ENCODE results near the gene FOXN4.

DNA sequence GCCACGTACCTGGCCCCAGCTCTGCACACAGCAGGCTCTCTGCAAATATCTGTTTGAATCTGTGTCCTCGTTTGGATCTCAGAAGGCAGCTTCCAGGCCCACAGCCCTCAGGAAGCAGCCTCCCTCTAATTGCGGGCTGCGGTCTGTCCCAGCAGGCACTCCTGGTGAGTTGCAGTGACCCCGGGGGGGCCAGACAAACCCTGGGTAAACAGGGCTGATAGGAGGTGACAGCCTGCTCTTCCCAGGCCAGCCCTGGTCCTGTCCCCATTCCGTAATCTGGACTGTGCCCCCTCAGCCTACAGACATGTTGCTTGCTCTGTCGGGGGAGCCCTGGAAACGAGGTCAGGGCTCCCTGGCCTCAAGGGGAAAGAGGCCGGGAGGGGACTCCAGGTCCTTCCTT is 2.0 kb downstream of the FOXN4 start:
- no peak for TF ChIP-seq JUN (CRISPR knock-in tag; IDR thresholded peaks at IDR 0.05)
- TF ChIP-seq, protein P1, sequence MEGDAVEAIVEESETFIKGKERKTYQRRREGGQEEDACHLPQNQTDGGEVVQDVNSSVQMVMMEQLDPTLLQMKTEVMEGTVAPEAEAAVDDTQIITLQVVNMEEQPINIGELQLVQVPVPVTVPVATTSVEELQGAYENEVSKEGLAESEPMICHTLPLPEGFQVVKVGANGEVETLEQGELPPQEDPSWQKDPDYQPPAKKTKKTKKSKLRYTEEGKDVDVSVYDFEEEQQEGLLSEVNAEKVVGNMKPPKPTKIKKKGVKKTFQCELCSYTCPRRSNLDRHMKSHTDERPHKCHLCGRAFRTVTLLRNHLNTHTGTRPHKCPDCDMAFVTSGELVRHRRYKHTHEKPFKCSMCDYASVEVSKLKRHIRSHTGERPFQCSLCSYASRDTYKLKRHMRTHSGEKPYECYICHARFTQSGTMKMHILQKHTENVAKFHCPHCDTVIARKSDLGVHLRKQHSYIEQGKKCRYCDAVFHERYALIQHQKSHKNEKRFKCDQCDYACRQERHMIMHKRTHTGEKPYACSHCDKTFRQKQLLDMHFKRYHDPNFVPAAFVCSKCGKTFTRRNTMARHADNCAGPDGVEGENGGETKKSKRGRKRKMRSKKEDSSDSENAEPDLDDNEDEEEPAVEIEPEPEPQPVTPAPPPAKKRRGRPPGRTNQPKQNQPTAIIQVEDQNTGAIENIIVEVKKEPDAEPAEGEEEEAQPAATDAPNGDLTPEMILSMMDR (IDR thresholded peaks at IDR 0.05): no peak
- TF ChIP-seq, protein P2, sequence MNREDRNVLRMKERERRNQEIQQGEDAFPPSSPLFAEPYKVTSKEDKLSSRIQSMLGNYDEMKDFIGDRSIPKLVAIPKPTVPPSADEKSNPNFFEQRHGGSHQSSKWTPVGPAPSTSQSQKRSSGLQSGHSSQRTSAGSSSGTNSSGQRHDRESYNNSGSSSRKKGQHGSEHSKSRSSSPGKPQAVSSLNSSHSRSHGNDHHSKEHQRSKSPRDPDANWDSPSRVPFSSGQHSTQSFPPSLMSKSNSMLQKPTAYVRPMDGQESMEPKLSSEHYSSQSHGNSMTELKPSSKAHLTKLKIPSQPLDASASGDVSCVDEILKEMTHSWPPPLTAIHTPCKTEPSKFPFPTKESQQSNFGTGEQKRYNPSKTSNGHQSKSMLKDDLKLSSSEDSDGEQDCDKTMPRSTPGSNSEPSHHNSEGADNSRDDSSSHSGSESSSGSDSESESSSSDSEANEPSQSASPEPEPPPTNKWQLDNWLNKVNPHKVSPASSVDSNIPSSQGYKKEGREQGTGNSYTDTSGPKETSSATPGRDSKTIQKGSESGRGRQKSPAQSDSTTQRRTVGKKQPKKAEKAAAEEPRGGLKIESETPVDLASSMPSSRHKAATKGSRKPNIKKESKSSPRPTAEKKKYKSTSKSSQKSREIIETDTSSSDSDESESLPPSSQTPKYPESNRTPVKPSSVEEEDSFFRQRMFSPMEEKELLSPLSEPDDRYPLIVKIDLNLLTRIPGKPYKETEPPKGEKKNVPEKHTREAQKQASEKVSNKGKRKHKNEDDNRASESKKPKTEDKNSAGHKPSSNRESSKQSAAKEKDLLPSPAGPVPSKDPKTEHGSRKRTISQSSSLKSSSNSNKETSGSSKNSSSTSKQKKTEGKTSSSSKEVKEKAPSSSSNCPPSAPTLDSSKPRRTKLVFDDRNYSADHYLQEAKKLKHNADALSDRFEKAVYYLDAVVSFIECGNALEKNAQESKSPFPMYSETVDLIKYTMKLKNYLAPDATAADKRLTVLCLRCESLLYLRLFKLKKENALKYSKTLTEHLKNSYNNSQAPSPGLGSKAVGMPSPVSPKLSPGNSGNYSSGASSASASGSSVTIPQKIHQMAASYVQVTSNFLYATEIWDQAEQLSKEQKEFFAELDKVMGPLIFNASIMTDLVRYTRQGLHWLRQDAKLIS (CRISPR knock-in tag; IDR thresholded peaks at IDR 0.05; ENCODE audit: borderline replicate concordance): no peak
- no peak for TF ChIP-seq NR1H2 (CRISPR knock-in tag; IDR thresholded peaks at IDR 0.05)
- TF ChIP-seq, protein P3, sequence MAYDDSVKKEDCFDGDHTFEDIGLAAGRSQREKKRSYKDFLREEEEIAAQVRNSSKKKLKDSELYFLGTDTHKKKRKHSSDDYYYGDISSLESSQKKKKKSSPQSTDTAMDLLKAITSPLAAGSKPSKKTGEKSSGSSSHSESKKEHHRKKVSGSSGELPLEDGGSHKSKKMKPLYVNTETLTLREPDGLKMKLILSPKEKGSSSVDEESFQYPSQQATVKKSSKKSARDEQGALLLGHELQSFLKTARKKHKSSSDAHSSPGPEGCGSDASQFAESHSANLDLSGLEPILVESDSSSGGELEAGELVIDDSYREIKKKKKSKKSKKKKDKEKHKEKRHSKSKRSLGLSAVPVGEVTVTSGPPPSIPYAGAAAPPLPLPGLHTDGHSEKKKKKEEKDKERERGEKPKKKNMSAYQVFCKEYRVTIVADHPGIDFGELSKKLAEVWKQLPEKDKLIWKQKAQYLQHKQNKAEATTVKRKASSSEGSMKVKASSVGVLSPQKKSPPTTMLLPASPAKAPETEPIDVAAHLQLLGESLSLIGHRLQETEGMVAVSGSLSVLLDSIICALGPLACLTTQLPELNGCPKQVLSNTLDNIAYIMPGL (CRISPR knock-in tag; IDR thresholded peaks at IDR 0.05): no peak
- no peak for TF ChIP-seq E2F5 (CRISPR knock-in tag; IDR thresholded peaks at IDR 0.05)
- no peak for TF ChIP-seq ZNF532 (CRISPR knock-in tag; IDR thresholded peaks at IDR 0.05; ENCODE audit: borderline replicate concordance)
- no peak for TF ChIP-seq FOXK1 (CRISPR knock-in tag; IDR thresholded peaks at IDR 0.05)
- TF ChIP-seq NR3C1 (CRISPR knock-in tag; conservative IDR thresholded peaks at IDR 0.05; ENCODE audit: low read depth): no peak
- no peak for TF ChIP-seq ZNF281 (CRISPR knock-in tag; IDR thresholded peaks at IDR 0.05)
- TF ChIP-seq, protein P4, sequence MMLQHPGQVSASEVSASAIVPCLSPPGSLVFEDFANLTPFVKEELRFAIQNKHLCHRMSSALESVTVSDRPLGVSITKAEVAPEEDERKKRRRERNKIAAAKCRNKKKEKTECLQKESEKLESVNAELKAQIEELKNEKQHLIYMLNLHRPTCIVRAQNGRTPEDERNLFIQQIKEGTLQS (CRISPR knock-in tag; conservative IDR thresholded peaks at IDR 0.05): no peak
- TF ChIP-seq USF2 (CRISPR knock-in tag; IDR thresholded peaks at IDR 0.05): no peak
- TF ChIP-seq, protein P5, sequence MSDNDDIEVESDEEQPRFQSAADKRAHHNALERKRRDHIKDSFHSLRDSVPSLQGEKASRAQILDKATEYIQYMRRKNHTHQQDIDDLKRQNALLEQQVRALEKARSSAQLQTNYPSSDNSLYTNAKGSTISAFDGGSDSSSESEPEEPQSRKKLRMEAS (CRISPR knock-in tag; IDR thresholded peaks at IDR 0.05): no peak
- TF ChIP-seq TCF7 (CRISPR knock-in tag; IDR thresholded peaks at IDR 0.05; ENCODE audit: low read depth): no peak

Measured in WTC11 (cell line).